Measurements from ENCODE around the gene ANKRD33B. TPM values are rescaled to one million over a fixed set of nuclear protein-coding genes. Genes with fewer than 3 reads are reported as not detected.

The ANKRD33B gene
- total RNA-seq, 1 experiment from 2014 or later: 6.9 TPM

GRCh38 chr5:10667431-10668057, 103.7 kb downstream of the ANKRD33B start:
- H3K4me3 Mint-ChIP-seq: no peak overlapping the region
- no peak overlapping the region for H3K18ac ChIP-seq (ENCODE audit: insufficient read length, low read depth, low read length)
- H3K27ac ChIP-seq (ENCODE audit: insufficient read length, low read depth, low read length): no peak overlapping the region
- H3K79me2 ChIP-seq (ENCODE audit: insufficient read depth, low read length): no peaks in the 10 kb centered on the region
- H4K5ac ChIP-seq (ENCODE audit: insufficient read length, low read depth, low read length): no peak overlapping the region
- no peaks in the 10 kb centered on the region for H3K79me1 ChIP-seq (ENCODE audit: insufficient read depth, low read depth, low read length, poor library complexity, severe bottlenecking)
- H3K4ac ChIP-seq (ENCODE audit: low read depth, low read length): no peak overlapping the region
- H3K4me1 Mint-ChIP-seq: peaks cover 13 to 24% of the 10 kb centered on the region in 2 experiments
- H3K9ac ChIP-seq (ENCODE audit: extremely low read depth, insufficient read length, low read length): no peak overlapping the region
- no peaks in the 10 kb centered on the region for H4K20me1 ChIP-seq (ENCODE audit: control insufficient read depth, insufficient read depth, insufficient read length)
- H3K27me3 ChIP-seq (ENCODE audit: insufficient read depth, low read length): no peaks in the 10 kb centered on the region
- H4K8ac ChIP-seq (replicated peaks; ENCODE audit: insufficient read length, low read depth, low read length): no peak overlapping the region
- no peak overlapping the region for H2BK12ac ChIP-seq (ENCODE audit: insufficient read length, low read depth, low read length)
- no peak overlapping the region for H3K27ac Mint-ChIP-seq
- no peak overlapping the region for H2AK5ac ChIP-seq (ENCODE audit: insufficient read length, low read length)
- no peak overlapping the region for H2BK5ac ChIP-seq (ENCODE audit: insufficient read length, low read length)
- no peak overlapping the region for H3K14ac ChIP-seq (ENCODE audit: insufficient read depth, low read length)
- no peak overlapping the region for H2AFZ ChIP-seq (ENCODE audit: low read length)
- TF ChIP-seq CTCF (conservative IDR thresholded peaks at IDR 0.05): no peak
- H2BK20ac ChIP-seq (ENCODE audit: low read depth, low read length, poor library complexity, severe bottlenecking): no peak overlapping the region
- no peaks in the 10 kb centered on the region for H3K36me3 Mint-ChIP-seq (ENCODE audit: insufficient read depth in 1 of 3, low read depth in 3 of 3)
- WGBS (ENCODE audit: extremely low coverage, insufficient read length, low lambda C conversion rate): no CpG with 5 or more reads among the region's 6 CpGs
- H3K23me2 ChIP-seq (ENCODE audit: insufficient read length, low read depth, low read length, poor library complexity, severe bottlenecking): no peaks in the 10 kb centered on the region
- no peaks in the 10 kb centered on the region for H3K9me3 ChIP-seq (ENCODE audit: control insufficient read depth, low read depth, low read length)
- H3K56ac ChIP-seq (ENCODE audit: insufficient read length, low read depth, low read length): no peak overlapping the region
- peaks cover 4% of the 10 kb centered on the region; the same call in 1 of the 2 replicates for H3K27me3 Mint-ChIP-seq (ENCODE audit: low read depth)
- no peak overlapping the region for H3K4me2 ChIP-seq (ENCODE audit: insufficient read depth, insufficient read length, low read length)
- no peak for DNase-seq
- no peak overlapping the region for H3K23ac ChIP-seq (ENCODE audit: insufficient read length, low read depth, low read length)
- no peak overlapping the region for H2BK15ac ChIP-seq (ENCODE audit: low read depth, low read length)
- no peaks in the 10 kb centered on the region; the same call in 1 of the 2 replicates for H3K4me1 ChIP-seq (ENCODE audit: insufficient read depth, low read length)
- H2BK120ac ChIP-seq (ENCODE audit: low read depth, low read length, poor library complexity, severe bottlenecking): no peak overlapping the region
- no peaks in the 10 kb centered on the region for H3K9me3 Mint-ChIP-seq
- H3T11ph ChIP-seq (ENCODE audit: low read length): no peak overlapping the region
- H4K91ac ChIP-seq (ENCODE audit: insufficient read length, low read depth, low read length): no peak overlapping the region
